Neutrophil (primary cell): ENCODE measurements around the gene MTA2.

Experiments used
- H3K27ac ChIP-seq: fragments of 200-600 bp; sonication (generic); 2 replicates; pipeline ENCODE4 v1.5.1; 2016; ENCODE audit warnings: mild to moderate bottlenecking, moderate library complexity
- H3K27me3 ChIP-seq: fragments of 200-600 bp; sonication (generic); 2 replicates; pipeline ENCODE4 v1.6.0; 2016; ENCODE audit warnings: mild to moderate bottlenecking
- H3K36me3 ChIP-seq: fragments of 200-600 bp; sonication (generic); 2 replicates; pipeline ENCODE4 v1.5.1; 2017
- H3K4me1 ChIP-seq, 2 experiments: fragments of 200-600 bp in 1 of 2; sonication (generic) in 1 of 2; 1 replicate in 1 of 2; 2 replicates in 1 of 2; pipeline versions ENCODE4 v1.5.1 to v1.6.1; 2013 to 2016; ENCODE audit warnings: low read depth in 1 of 2, low read length in 1 of 2, mild to moderate bottlenecking in 1 of 2, moderate library complexity in 1 of 2; ENCODE audit not compliant: control insufficient read depth in 1 of 2, insufficient read depth in 1 of 2
- H3K4me3 ChIP-seq, 2 experiments: fragments of 200-600 bp in 1 of 2; sonication (generic) in 1 of 2; 1 replicate in 1 of 2; 2 replicates in 1 of 2; pipeline ENCODE4 v1.5.1; 2013 to 2016; ENCODE audit warnings: low read depth in 1 of 2, low read length in 1 of 2, mild to moderate bottlenecking in 1 of 2, moderate library complexity in 1 of 2
- H3K9me3 ChIP-seq: fragments of 200-600 bp; sonication (generic); 2 replicates; pipeline ENCODE4 v1.5.1; 2016
- CTCF ChIP-seq: fragments of 200-600 bp; sonication (generic); IDR thresholded peaks from 2 replicates; pipeline ENCODE4 v1.5.1; 2016; ENCODE audit warnings: antibody characterized with exemption

MTA2 gene

GRCh38 chr11:62610814-62611704 is 9.4 kb upstream of the MTA2 start:
- H3K27me3 ChIP-seq, result no peaks in the 10 kb centered on the region
- no peaks in the 10 kb centered on the region for H3K9me3 ChIP-seq
- H3K36me3 ChIP-seq, result peaks cover 21% of the 10 kb centered on the region
- no peak for TF ChIP-seq CTCF
- peak overlapping the region; percentile 95 for H3K27ac ChIP-seq
- peak overlapping the region; percentile 79 to 91 for H3K4me3 ChIP-seq
- H3K4me1 ChIP-seq, result peaks cover 36% of the 10 kb centered on the region in 2 experiments

GRCh38 chr11:62610403-62610802 is 8.7 kb upstream of the MTA2 start:
- TF ChIP-seq CTCF, result no peak
- no peak overlapping the region for H3K27ac ChIP-seq
- H3K9me3 ChIP-seq, result no peaks in the 10 kb centered on the region
- H3K27me3 ChIP-seq, result no peaks in the 10 kb centered on the region
- H3K4me1 ChIP-seq, result peaks cover 36% of the 10 kb centered on the region in 2 experiments
- H3K4me3 ChIP-seq, result no peak overlapping the region
- H3K36me3 ChIP-seq, result peaks cover 23% of the 10 kb centered on the region

GRCh38 chr11:62608776-62609175 is 7.1 kb upstream of the MTA2 start:
- H3K36me3 ChIP-seq, result peaks cover 29% of the 10 kb centered on the region
- no peak for TF ChIP-seq CTCF
- no peak overlapping the region for H3K27ac ChIP-seq
- H3K9me3 ChIP-seq, result no peaks in the 10 kb centered on the region
- peaks cover 28 to 29% of the 10 kb centered on the region in 2 experiments for H3K4me1 ChIP-seq
- no peaks in the 10 kb centered on the region for H3K27me3 ChIP-seq
- no peak overlapping the region for H3K4me3 ChIP-seq

GRCh38 chr11:62607714-62608113 is 6.0 kb upstream of the MTA2 start:
- Histone ChIP-seq H3K27ac (peak overlapping the region; percentile 20), H3K27me3 (no peaks in the 10 kb centered on the region), H3K9me3 (no peaks in the 10 kb centered on the region), H3K36me3 (peaks cover 29% of the 10 kb centered on the region), H3K4me3 (no peak overlapping the region), H3K4me1 (peaks cover 23% of the 10 kb centered on the region in 2 experiments)
- TF ChIP-seq CTCF, result no peak

GRCh38 chr11:62605902-62606301 is 4.2 kb upstream of the MTA2 start:
- H3K4me1 ChIP-seq, result peaks cover 18 to 19% of the 10 kb centered on the region in 2 experiments
- no peak for TF ChIP-seq CTCF
- H3K27me3 ChIP-seq, result no peaks in the 10 kb centered on the region
- no peak overlapping the region for H3K4me3 ChIP-seq
- H3K9me3 ChIP-seq, result no peaks in the 10 kb centered on the region
- peaks cover 29% of the 10 kb centered on the region for H3K36me3 ChIP-seq
- no peak overlapping the region for H3K27ac ChIP-seq
